Panc1 (cell line): ENCODE measurements around the gene TNP1. TPM values are rescaled to one million over a fixed set of nuclear protein-coding genes. Genes with fewer than 3 reads are reported as not detected.

ENCODE experiments used
- ATAC-seq: fragments of 200-7000 bp; cut with Tn5 transposase; 2 replicates; pipeline ENCODE4 v1.9.1; 2020; ENCODE audit warnings: mild to moderate bottlenecking, moderate library complexity
- BruUV-seq: library from RNA; stranded (reverse); fragments of 400-500 nt; replicated peaks from 2 replicates; lab custom pipeline; 2021; lab: Mats Ljungman, UMichigan
- CTCF ChIA-PET: fragments of 300-600 bp; sonication (Branson Sonifier 250); formaldehyde crosslinking; loops from one replicate; lab custom pipeline; 2022; ENCODE audit warnings: antibody characterized with exemption; lab: Charles Lee
- POLR2A ChIA-PET: fragments of 300-600 bp; sonication (Branson Sonifier 250); formaldehyde crosslinking; loops from one replicate; lab custom pipeline; 2022; ENCODE audit warnings: antibody characterized with exemption; lab: Charles Lee
- DNase-seq: peaks from one replicate; pipeline ENCODE4 v3.0.0-alpha.2; 2010; ENCODE audit warnings: low read depth, low spot score
- H3K27ac ChIP-seq: 2 replicates; pipeline ENCODE4 v1.5.1; 2011; ENCODE audit warnings: mild to moderate bottlenecking, low read length, inconsistent platforms
- H3K27me3 ChIP-seq: fragments of 200-500 bp; sonication (Bioruptor generic); 2 replicates; pipeline ENCODE4 v1.6.0; 2014; ENCODE audit warnings: low read length, inconsistent platforms; ENCODE audit not compliant: control insufficient read depth, insufficient read depth
- H3K36me3 ChIP-seq: fragments of 200-500 bp; sonication (Bioruptor generic); 2 replicates; pipeline ENCODE4 v1.5.1; 2014; ENCODE audit warnings: inconsistent platforms, mild to moderate bottlenecking, low read length, moderate library complexity; ENCODE audit not compliant: control insufficient read depth, insufficient read depth
- H3K4me1 ChIP-seq: 2 replicates; pipeline ENCODE4 v1.5.1; 2011; ENCODE audit warnings: inconsistent platforms, mild to moderate bottlenecking, low read length, moderate library complexity; ENCODE audit not compliant: control insufficient read depth, insufficient read depth
- H3K4me3 ChIP-seq, 2 experiments: 2 replicates each; pipeline ENCODE4 v1.5.1; 2011 to 2012; ENCODE audit warnings: low read depth in 2 of 2, low read length in 2 of 2, mild to moderate bottlenecking in 2 of 2, inconsistent platforms in 1 of 2, moderate library complexity in 1 of 2
- H3K9me3 ChIP-seq: fragments of 200-500 bp; sonication (Bioruptor generic); 2 replicates; pipeline ENCODE4 v1.5.1; 2014; ENCODE audit warnings: low read depth, mild to moderate bottlenecking, inconsistent platforms, low read length, moderate library complexity; ENCODE audit not compliant: control insufficient read depth, insufficient read depth
- POLR2AphosphoS5 ChIP-seq: IDR thresholded peaks from 2 replicates; pipeline ENCODE4 v1.6.1; 2012; ENCODE audit warnings: mild to moderate bottlenecking, low read depth, low read length, moderate library complexity
- SIN3A ChIP-seq: IDR thresholded peaks from 2 replicates; pipeline ENCODE4 v1.6.1; 2012; ENCODE audit warnings: low read depth, mild to moderate bottlenecking, low read length, moderate library complexity, borderline replicate concordance; ENCODE audit not compliant: insufficient read depth
- TCF7L2 ChIP-seq: IDR thresholded peaks from 2 replicates; pipeline ENCODE4 v1.6.1; 2011; ENCODE audit warnings: mild to moderate bottlenecking, low read depth, low read length, inconsistent platforms
- in situ Hi-C: cut with HindIII; loops from 2 replicates; pipeline ENCODE4 v1.10.0; 2016; ENCODE audit warnings: low sequenced_read_pairs, low pct_unique_long_range_greater_than_20kb
- intact Hi-C: fragments of 100-400 bp; cut with micrococcal nuclease; formaldehyde crosslinking; loops from one replicate; pipeline ENCODE4 v1.10.0; 2022; ENCODE audit not compliant: unreplicated experiment
- total RNA-seq: library from RNA; stranded (reverse); gene quantifications from one replicate; pipeline ENCODE4 v1.2.1, GENCODE V29; 2021; ENCODE audit not compliant: unreplicated experiment
- TF ChIP-seq, protein P1 (sequence below): fragments of 450-650 bp; IDR thresholded peaks from 2 replicates; pipeline ENCODE4 v1.5.1; 2017; ENCODE audit warnings: mild to moderate bottlenecking
- TF ChIP-seq, protein P2 (sequence below), 2 experiments: IDR thresholded peaks; 2 replicates each; pipeline ENCODE4 v1.6.1; 2011 to 2012; ENCODE audit warnings: low read depth in 2 of 2, control low read depth in 1 of 2, low read length in 1 of 2, mild to moderate bottlenecking in 1 of 2, moderate library complexity in 1 of 2; ENCODE audit not compliant: insufficient read depth in 1 of 2

TNP1 gene
- total RNA-seq, 1 experiment from 2014 or later: not detected

DNA sequence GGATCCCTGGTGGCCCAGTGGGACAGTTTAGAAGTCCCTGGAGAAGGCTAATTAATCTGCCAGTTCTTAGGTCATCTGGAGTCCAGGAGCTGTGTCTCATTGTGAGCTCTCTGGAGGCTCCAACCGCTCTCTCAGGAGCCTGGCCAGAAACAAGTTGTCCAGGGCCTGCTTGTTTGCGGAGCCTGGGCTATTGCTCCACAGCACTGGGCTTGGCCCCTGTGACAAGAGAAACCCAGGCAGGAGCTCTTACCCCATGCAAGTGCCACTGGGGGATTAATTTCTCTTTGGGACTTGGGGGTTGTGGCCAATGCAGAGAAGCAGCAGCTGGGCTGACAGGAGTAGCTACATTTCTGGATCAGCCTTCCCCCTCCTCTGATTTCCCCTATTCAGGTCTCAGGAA lies 24.5 kb upstream of the TNP1 start:
- POLR2A ChIA-PET: no interaction called here
- Histone ChIP-seq H3K36me3 (no peaks in the 10 kb centered on the region), H3K9me3 (no peaks in the 10 kb centered on the region), H3K27me3 (no peaks in the 10 kb centered on the region), H3K4me1 (no peaks in the 10 kb centered on the region), H3K4me3 (no peak overlapping the region), H3K27ac (no peak overlapping the region)
- no peak for ATAC-seq
- TF ChIP-seq POLR2AphosphoS5: no peak
- TF ChIP-seq SIN3A: no peak
- no peak for TF ChIP-seq TCF7L2
- TF ChIP-seq, protein P1, sequence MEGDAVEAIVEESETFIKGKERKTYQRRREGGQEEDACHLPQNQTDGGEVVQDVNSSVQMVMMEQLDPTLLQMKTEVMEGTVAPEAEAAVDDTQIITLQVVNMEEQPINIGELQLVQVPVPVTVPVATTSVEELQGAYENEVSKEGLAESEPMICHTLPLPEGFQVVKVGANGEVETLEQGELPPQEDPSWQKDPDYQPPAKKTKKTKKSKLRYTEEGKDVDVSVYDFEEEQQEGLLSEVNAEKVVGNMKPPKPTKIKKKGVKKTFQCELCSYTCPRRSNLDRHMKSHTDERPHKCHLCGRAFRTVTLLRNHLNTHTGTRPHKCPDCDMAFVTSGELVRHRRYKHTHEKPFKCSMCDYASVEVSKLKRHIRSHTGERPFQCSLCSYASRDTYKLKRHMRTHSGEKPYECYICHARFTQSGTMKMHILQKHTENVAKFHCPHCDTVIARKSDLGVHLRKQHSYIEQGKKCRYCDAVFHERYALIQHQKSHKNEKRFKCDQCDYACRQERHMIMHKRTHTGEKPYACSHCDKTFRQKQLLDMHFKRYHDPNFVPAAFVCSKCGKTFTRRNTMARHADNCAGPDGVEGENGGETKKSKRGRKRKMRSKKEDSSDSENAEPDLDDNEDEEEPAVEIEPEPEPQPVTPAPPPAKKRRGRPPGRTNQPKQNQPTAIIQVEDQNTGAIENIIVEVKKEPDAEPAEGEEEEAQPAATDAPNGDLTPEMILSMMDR: no peak
- TF ChIP-seq, protein P2, sequence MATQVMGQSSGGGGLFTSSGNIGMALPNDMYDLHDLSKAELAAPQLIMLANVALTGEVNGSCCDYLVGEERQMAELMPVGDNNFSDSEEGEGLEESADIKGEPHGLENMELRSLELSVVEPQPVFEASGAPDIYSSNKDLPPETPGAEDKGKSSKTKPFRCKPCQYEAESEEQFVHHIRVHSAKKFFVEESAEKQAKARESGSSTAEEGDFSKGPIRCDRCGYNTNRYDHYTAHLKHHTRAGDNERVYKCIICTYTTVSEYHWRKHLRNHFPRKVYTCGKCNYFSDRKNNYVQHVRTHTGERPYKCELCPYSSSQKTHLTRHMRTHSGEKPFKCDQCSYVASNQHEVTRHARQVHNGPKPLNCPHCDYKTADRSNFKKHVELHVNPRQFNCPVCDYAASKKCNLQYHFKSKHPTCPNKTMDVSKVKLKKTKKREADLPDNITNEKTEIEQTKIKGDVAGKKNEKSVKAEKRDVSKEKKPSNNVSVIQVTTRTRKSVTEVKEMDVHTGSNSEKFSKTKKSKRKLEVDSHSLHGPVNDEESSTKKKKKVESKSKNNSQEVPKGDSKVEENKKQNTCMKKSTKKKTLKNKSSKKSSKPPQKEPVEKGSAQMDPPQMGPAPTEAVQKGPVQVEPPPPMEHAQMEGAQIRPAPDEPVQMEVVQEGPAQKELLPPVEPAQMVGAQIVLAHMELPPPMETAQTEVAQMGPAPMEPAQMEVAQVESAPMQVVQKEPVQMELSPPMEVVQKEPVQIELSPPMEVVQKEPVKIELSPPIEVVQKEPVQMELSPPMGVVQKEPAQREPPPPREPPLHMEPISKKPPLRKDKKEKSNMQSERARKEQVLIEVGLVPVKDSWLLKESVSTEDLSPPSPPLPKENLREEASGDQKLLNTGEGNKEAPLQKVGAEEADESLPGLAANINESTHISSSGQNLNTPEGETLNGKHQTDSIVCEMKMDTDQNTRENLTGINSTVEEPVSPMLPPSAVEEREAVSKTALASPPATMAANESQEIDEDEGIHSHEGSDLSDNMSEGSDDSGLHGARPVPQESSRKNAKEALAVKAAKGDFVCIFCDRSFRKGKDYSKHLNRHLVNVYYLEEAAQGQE (IDR thresholded peaks at IDR 0.05; ENCODE audit: insufficient read depth in 1 of 2, low read depth in 2 of 2, low read length in 1 of 2): no peak
- in situ Hi-C loops: no loop called here
- intact Hi-C loops: no loop called here
- BruUV-seq: no TSS peak
- DNase-seq: no peak
- CTCF ChIA-PET: no interaction called here

DNA sequence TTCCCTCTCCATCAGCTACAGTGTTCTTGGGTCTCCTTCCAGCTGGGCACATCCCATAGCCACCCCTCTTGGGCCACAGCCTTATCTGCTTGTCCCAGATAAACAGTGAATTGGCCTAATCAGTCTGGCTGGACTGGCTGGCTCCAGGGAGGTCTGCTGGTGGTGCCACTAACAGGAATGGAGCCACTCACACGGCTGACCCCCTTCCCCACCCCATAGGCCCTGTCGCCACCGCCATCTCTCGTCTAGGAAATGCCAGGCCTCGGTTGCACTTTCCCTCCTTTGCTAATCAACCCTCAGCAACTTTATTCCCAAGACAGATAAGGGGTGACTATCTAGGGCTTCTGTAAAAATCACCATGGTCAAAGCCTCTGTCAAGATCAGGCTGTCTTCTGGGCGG lies 23.0 kb upstream of the TNP1 start:
- no peaks in the 10 kb centered on the region for H3K9me3 ChIP-seq
- no peak overlapping the region for H3K4me3 ChIP-seq
- H3K4me1 ChIP-seq: no peaks in the 10 kb centered on the region
- ATAC-seq (no peak), DNase-seq (no peak)
- H3K27me3 ChIP-seq: no peaks in the 10 kb centered on the region
- POLR2A ChIA-PET: no interaction called here
- BruUV-seq: no TSS peak
- no peak overlapping the region for H3K27ac ChIP-seq
- intact Hi-C loops (no loop called here), in situ Hi-C loops (no loop called here)
- no peaks in the 10 kb centered on the region for H3K36me3 ChIP-seq
- CTCF ChIA-PET: no interaction called here
- TF ChIP-seq SIN3A: no peak
- TF ChIP-seq POLR2AphosphoS5: no peak
- TF ChIP-seq, protein P1: no peak
- TF ChIP-seq TCF7L2: no peak
- TF ChIP-seq, protein P2 (IDR thresholded peaks at IDR 0.05; ENCODE audit: insufficient read depth in 1 of 2, low read depth in 2 of 2, low read length in 1 of 2): no peak
